SHP77 (cell line): ENCODE results near the gene MRGPRX3.
A peak's percentile ranks its signal among the peaks of the same experiment; 100 is the strongest.
"Not testable (repeated sequence)": the region's sequence is repeated elsewhere in the genome, so short reads cannot be mapped to it uniquely, and the experiment has no call there.

Source experiments
- DNase-seq, 2 experiments: peaks; one replicate each; lab custom pipeline; 2025; lab: John Stamatoyannopoulos, UW

The MRGPRX3 gene

DNA sequence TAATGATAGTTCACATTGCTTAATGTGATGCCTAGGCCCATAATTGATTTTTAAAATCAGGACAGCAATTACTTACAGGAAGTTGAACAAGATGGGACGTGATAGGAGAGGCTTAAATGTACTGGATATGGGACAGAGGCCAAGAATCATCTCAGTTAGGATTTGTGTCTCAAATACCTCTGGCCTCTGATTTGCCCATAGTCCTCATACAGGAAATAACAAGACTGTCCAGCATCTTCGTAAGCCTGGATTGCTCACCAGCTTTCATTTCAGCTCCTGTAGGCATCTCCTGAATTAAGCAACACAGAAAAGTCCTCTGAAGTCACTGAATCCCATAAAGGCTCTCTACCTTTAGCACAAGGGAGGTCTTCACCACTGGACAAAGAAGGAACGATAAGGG lies at the start of gene MRGPRX3:
Gene MRGPRX3, plus strand, starts transcription at position 231 of the 400 bp plus-strand sequence. CDS start 4,632 bp downstream, outside the sequence.
- DNase-seq = no peak

- DNase-seq = no peak
Observed at GRCh38 chr11:18088366-18088765, 44.0 kb upstream of the MRGPRX3 start.

GRCh38 chr11:18088966-18089365 lies 43.4 kb upstream of the MRGPRX3 start:
- DNase-seq = no peak

DNA sequence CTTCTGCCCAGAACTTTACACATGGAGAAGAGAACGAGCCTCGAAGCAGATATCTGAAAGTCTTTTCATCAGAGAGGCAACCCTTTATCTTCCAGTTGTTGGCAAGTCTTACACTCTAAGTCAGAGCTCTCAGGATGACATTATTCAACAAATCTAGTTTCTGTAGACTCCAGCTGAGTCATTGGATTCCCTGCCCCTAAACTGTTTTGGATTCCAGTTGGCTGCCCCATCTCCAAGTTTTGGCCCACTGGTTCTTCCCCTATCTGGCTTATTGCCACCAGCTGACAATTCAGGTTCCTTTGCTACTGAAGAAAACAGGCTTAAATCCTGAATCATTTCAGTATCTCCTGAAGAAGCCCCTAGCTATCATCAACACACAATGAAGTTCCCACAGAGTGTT lies 40.6 kb upstream of the MRGPRX3 start:
- DNase-seq = no peak

- no peak for DNase-seq
Observed at GRCh38 chr11:18093959-18094358, 38.4 kb upstream of the MRGPRX3 start.

DNA sequence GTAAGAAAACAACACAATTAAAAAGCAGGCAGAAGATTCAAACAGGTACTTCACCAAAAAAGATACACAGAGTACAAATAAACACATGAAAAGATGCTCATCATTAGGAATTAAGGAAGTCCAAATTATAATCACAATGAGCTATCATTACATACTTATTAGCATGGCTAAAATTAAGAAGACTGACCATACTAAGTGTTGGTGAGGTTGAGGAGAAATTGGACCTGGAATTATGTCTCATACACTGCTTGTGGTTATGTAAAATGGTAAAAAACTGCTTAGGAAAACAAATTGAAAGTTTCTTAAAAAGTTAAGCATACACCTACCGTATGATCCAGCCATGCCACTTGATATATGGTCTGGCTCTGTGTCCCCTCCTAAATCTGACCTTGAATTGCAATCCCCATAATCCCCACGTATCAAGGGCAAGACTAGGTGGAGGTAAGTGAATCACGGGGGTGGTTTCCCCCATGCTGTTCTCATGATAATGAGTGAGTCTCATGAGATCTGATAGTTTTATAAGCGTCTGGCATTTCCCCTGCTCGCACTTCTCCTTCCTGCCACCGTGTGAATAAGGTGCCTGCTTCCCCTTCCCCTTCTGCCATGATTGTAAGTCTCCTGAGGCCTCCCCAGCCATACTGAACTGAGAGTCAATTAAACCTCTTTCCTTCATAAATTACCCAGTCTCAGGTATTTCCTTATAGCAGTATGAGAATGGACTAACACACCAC lies 31.3 kb upstream of the MRGPRX3 start:
- no peak for DNase-seq

- DNase-seq = no peak
Observed at GRCh38 chr11:18105086-18105801, 27.1 kb upstream of the MRGPRX3 start.

DNA sequence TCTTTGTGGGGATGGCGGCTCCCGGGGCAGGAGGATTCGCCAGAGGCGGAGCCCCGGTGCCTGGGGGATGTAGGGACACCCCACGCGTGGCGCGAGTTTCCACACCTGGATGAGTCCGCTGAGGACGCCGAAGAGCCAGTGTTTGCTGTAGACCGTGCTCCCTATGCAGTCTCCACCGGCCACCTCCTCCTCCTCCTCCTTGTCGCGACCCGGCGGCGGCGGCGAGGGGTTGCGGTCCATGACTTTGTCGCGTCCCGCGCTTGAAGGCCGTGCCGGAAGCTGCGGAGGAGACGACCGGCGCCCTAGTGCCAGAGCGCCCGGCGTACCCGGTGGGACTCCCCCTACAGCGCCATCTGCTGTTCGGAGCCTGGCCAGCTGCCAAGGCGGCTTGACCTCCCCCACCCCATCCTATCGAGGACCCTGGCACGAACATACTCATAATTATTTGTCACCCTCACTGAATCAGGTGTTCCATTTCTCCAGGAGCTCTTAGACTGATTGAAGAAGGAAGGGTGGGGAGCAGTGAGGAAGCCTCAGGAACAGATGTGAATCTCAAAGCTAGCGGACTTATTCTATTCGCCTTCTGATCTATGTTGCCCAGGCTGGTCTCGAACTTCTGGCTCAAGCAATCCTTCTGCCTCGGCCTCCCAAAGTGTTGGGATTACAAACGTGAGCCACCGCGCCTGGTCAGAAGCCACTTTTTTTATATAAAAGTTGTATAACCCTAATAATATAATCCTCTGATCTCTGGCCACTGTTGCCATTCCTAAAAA lies 26.4 kb upstream of the MRGPRX3 start, which contains the start of gene SAAL1:
Gene SAAL1, minus strand, starts transcription at position 281 of the 773 bp plus-strand sequence. Its CDS starts 41 bp downstream, at position 240.
- peak; percentile 40 to 63 for DNase-seq

DNA sequence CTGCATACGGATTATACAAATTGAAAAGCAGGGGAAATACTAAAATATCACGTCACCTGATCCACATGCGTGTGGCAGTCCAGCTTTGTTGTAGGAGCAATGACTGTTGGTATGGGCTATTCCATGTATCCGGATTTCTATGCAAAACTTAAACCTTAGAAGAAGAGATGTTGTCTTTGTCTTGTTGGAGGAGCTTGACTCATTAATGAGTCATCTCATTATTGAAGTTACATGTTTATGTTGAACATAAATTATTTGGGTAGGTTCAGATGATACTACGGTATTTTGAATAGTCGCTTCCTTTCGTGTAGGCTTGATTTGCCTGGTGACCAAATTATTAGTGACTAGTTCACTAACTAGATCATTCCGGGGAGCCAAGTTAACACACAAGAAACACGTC lies 25.7 kb upstream of the MRGPRX3 start:
- no peak for DNase-seq

GRCh38 chr11:18108254-18108653 lies 24.1 kb upstream of the MRGPRX3 start:
- no peak for DNase-seq

DNA sequence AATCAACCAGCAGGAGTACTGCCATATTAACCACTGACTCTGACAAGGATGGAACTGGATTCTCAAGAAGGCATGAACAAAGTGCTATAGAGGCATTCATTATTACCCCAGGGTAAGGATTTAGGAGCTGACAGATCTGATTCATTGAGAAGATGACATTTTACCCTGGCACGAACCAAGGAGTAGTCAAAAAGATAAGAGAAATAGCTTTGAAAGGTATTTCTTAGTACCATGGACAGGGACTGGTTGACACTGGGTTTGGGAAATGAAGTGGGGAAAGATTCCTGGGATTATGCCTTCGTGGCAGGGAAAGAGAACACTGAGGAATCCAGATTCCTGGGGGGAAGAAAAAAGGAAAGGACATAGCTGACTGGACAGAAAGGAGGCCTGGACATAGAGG lies 21.4 kb upstream of the MRGPRX3 start:
- no peak for DNase-seq

- peak; percentile 46 to 52 for DNase-seq
Observed at GRCh38 chr11:18115360-18116127, 16.8 kb upstream of the MRGPRX3 start.

DNA sequence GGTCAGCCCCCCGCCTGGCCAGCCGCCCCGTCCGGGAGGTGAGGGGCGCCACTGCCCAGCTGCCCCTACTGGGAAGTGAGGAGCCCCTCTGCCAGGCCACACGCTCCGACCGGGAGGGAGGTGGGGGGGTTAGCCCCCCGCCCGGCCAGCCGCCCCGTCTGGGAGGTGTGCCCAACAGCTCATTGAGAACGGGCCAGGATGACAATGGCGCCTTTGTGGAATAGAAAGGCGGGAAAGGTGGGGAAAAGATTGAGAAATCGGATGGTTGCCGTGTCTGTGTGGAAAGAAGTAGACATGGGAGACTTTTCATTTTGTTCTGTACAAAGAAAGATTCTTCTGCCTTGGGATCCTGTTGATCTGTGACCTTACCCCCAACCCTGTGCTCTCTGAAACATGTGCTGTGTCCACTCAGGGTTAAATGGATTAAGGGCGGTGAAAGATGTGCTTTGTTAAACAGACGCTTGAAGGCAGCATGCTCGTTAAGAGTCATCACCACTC lies 11.0 kb upstream of the MRGPRX3 start:
- not testable (repeated sequence) for DNase-seq

GRCh38 chr11:18131115-18131514 lies 1.3 kb upstream of the MRGPRX3 start:
- DNase-seq = not testable (repeated sequence)

GRCh38 chr11:18135308-18135707 lies 2.9 kb downstream of the MRGPRX3 start:
- no peak for DNase-seq

DNA sequence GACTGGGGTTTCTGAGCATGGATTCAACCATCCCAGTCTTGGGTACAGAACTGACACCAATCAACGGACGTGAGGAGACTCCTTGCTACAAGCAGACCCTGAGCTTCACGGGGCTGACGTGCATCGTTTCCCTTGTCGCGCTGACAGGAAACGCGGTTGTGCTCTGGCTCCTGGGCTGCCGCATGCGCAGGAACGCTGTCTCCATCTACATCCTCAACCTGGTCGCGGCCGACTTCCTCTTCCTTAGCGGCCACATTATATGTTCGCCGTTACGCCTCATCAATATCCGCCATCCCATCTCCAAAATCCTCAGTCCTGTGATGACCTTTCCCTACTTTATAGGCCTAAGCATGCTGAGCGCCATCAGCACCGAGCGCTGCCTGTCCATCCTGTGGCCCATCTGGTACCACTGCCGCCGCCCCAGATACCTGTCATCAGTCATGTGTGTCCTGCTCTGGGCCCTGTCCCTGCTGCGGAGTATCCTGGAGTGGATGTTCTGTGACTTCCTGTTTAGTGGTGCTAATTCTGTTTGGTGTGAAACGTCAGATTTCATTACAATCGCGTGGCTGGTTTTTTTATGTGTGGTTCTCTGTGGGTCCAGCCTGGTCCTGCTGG lies 4.9 kb downstream of the MRGPRX3 start:
- DNase-seq = no peak

DNA sequence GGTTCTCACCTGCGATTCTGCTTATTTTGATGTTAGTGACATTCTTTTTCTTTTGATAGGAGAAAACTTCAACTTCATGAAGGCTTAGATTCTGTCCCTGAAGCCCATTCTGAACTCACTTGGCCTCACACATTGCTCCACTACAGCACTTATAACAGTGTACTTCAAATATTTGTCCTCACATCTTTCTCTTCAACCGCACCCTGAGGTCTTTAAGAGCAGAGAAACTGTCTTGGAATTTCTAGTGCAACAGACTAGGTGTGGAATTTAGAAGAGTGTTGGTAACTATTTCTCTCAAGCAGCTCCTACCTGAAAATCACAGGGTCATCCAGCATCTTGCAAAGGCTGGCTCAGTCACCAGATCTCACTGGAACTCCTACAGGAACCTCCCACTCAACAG lies 7.8 kb downstream of the MRGPRX3 start:
- no peak for DNase-seq

- DNase-seq = no peak
Observed at GRCh38 chr11:18144243-18144642, 11.9 kb downstream of the MRGPRX3 start.

DNA sequence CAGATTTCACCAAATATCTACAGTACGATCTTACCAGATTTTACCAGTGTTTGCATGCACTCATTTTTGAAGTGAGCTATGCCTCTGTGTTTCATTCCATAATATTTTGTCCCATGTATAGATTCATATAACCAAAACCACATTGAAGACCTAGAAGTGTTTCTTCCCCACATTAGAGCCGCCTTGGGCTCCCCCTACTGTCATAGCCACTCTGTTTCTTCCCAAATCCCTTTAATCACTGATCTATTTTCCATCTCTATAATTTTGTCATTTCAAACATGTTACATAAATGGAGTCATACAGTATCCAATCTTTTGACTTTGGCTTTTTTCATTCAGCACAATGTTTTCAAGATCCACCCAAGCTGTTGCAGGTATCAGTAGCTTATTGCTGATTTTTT lies 12.7 kb downstream of the MRGPRX3 start:
- DNase-seq = no peak

DNA sequence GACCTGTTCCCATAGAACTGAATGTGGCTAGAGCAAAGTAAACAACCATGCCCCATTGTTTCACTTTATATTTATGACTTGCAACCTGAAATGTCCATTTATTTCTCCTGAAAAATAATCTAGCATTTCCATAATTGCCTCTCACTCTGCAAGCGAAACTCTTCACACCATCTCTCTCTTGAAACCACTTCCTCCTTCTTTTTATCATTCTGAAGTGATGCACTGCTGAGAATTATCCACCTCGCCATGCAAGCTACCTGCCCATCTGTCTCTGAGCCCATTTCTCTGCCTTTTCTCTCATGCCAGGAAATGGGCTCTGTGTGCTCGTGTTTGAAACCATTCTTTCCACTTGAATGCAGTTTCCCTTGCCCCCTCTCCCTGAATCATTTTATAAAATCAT lies 13.5 kb downstream of the MRGPRX3 start:
- DNase-seq = no peak

- DNase-seq = no peak
Observed at GRCh38 chr11:18151581-18151980, 19.2 kb downstream of the MRGPRX3 start.
